Endodermal cell (in vitro differentiated cells): Measurements from ENCODE around the gene EOGT. TPM values are rescaled to one million over a fixed set of nuclear protein-coding genes. Genes with fewer than 3 reads are reported as not detected.
A peak's percentile ranks its signal among the peaks of the same experiment; 100 is the strongest.

Experiments used
- DNase-seq: peaks from one replicate; pipeline ENCODE4 v3.0.0-alpha.2; 2017
- H3K27ac ChIP-seq: 2 replicates; pipeline ENCODE4 v1.5.1; 2013; ENCODE audit warnings: mild to moderate bottlenecking, low read depth, low read length, moderate library complexity
- H3K27me3 ChIP-seq: 2 replicates; pipeline ENCODE4 v1.6.1; 2013; ENCODE audit warnings: mild to moderate bottlenecking, low read length, moderate library complexity; ENCODE audit not compliant: insufficient read depth, control insufficient read depth, poor library complexity, severe bottlenecking
- H3K36me3 ChIP-seq: 2 replicates; pipeline ENCODE4 v1.7.0; 2013; ENCODE audit warnings: mild to moderate bottlenecking, low read length, moderate library complexity; ENCODE audit not compliant: control insufficient read depth, insufficient read depth
- H3K4me1 ChIP-seq: one replicate; pipeline ENCODE4 v1.7.0; 2013; ENCODE audit warnings: low read length; ENCODE audit not compliant: control insufficient read depth, insufficient read depth
- H3K4me3 ChIP-seq: 2 replicates; pipeline ENCODE4 v1.5.1; 2013; ENCODE audit warnings: mild to moderate bottlenecking, low read length, moderate library complexity
- H3K9ac ChIP-seq: 2 replicates; pipeline ENCODE4 v1.6.1; 2013; ENCODE audit warnings: mild to moderate bottlenecking, low read length, moderate library complexity; ENCODE audit not compliant: poor library complexity, severe bottlenecking; ENCODE audit errors: extremely low read depth
- H3K9me3 ChIP-seq: 2 replicates; pipeline ENCODE4 v1.6.1; 2013; ENCODE audit warnings: mild to moderate bottlenecking, low read length, moderate library complexity; ENCODE audit not compliant: control insufficient read depth
- H3K27ac Mint-ChIP-seq: 2 replicates; pipeline ENCODE4 v1.8.0; 2020; ENCODE audit warnings: mixed read lengths
- H3K27me3 Mint-ChIP-seq: 2 replicates; pipeline ENCODE4 v1.8.0; 2021; ENCODE audit warnings: mild to moderate bottlenecking, mixed read lengths; ENCODE audit not compliant: insufficient read depth
- H3K36me3 Mint-ChIP-seq: 2 replicates; pipeline ENCODE4 v1.8.0; 2020; ENCODE audit warnings: low read depth, mixed read lengths
- H3K4me1 Mint-ChIP-seq: 2 replicates; pipeline ENCODE4 v1.8.0; 2020; ENCODE audit warnings: mixed read lengths
- H3K4me3 Mint-ChIP-seq: 2 replicates; pipeline ENCODE4 v1.8.0; 2020; ENCODE audit warnings: mild to moderate bottlenecking, moderate library complexity, mixed read lengths
- H3K9me3 Mint-ChIP-seq: 2 replicates; pipeline ENCODE4 v1.8.0; 2020; ENCODE audit warnings: mild to moderate bottlenecking, mixed read lengths
- WGBS, 2 experiments: methylation state at CpG; one replicate each; pipeline versions ENCODE4 v1.1.5 to v1.1.7; 2013; ENCODE audit warnings: missing lambda C conversion rate in 2 of 2, mixed read lengths in 1 of 2; ENCODE audit not compliant: insufficient coverage in 1 of 2, insufficient read length in 1 of 2; 5-methylcytosine and 5-hydroxymethylcytosine counted together
- total RNA-seq, 2 donors: library from RNA; stranded (reverse); fragmentation: NEBNext Ultra II Directional in 1 of 2; extraction: Animal tissue kit (Norgen Biotek cat#: 25700) in 1 of 2; gene quantifications; 2 replicates in 1 of 2; 3 replicates in 1 of 2; pipeline ENCODE4 v1.2.1, GENCODE V29; 2021
- TF ChIP-seq, protein P1 (sequence below): fragments of 200-600 bp; sonication (generic); conservative IDR thresholded peaks from 2 replicates; pipeline ENCODE4 v1.5.0; 2021; ENCODE audit warnings: antibody characterized with exemption, mild to moderate bottlenecking

Gene EOGT
- total RNA-seq, 2 donors from 2014 or later, result 22.2 to 42.8 TPM

DNA sequence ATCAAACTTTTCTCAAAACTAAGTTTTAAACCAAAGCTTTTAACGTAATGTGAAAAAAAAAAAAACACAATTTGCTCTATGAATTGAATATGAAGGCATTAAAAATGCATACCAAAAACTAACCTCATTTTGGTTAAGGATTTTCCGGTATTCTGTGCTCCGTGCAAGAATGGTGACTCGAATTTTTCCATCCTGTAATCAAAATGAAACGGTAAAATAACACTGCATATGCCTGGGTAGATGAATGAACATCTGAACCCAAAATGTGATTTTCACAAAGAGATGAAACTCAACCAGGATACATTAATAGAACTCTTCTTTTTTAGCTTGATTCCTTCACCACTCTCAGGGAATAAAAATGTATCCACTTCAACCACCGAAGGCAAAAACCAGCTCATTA, 26.2 kb downstream of the EOGT start:
- Mint-ChIP-seq H3K36me3 (peaks cover 73% of the 10 kb centered on the region), H3K27me3 (no peaks in the 10 kb centered on the region), H3K9me3 (no peaks in the 10 kb centered on the region), H3K4me3 (no peak overlapping the region), H3K27ac (no peak overlapping the region), H3K4me1 (no peaks in the 10 kb centered on the region)
- no peaks in the 10 kb centered on the region for H3K9me3 ChIP-seq
- TF ChIP-seq, protein P1, sequence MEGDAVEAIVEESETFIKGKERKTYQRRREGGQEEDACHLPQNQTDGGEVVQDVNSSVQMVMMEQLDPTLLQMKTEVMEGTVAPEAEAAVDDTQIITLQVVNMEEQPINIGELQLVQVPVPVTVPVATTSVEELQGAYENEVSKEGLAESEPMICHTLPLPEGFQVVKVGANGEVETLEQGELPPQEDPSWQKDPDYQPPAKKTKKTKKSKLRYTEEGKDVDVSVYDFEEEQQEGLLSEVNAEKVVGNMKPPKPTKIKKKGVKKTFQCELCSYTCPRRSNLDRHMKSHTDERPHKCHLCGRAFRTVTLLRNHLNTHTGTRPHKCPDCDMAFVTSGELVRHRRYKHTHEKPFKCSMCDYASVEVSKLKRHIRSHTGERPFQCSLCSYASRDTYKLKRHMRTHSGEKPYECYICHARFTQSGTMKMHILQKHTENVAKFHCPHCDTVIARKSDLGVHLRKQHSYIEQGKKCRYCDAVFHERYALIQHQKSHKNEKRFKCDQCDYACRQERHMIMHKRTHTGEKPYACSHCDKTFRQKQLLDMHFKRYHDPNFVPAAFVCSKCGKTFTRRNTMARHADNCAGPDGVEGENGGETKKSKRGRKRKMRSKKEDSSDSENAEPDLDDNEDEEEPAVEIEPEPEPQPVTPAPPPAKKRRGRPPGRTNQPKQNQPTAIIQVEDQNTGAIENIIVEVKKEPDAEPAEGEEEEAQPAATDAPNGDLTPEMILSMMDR, result no peak
- no peak overlapping the region for H3K27ac ChIP-seq
- H3K27me3 ChIP-seq, result no peaks in the 10 kb centered on the region
- H3K4me1 ChIP-seq, result no peaks in the 10 kb centered on the region
- no peak for DNase-seq
- no peak overlapping the region for H3K9ac ChIP-seq
- WGBS, 2 experiments, result 97 to 100% methylated on average over 1 to 6 of the region's 6 CpGs
- H3K4me3 ChIP-seq, result no peak overlapping the region
- H3K36me3 ChIP-seq, result peaks cover 77% of the 10 kb centered on the region

DNA sequence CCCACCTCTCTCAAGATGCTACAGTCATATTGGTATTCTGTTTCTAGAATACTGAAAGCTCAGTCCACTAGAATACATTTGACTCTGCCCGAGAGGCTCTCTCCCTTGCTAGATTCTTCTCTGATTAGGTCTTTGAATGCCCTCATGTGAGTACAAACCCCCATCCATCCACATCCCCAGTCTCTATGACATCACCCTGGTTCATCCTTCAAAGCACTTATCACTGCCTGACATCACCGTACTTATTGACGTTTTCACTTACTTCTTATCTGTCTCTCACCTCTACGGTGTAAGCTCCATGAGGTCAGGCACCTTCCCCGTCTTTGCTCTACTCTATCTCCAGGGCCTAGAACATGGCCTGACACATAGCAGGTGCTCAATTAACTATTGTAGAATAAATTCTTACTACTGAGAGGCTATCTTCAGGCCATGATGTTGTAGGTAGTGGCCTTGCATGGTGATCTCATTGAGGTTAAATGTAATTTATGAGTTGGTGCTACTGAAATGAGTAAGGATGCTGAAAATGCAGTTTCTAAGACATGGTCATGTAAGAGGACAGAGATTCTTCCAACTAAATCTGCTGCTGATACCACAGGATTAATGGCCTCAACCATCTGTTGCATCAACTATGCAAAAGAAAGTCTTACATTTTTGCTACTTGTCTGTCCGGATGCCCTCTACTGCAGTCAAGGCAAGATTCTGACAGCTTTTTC, 26.8 kb downstream of the EOGT start:
- Histone ChIP-seq H3K4me1 (no peaks in the 10 kb centered on the region), H3K36me3 (peaks cover 78% of the 10 kb centered on the region), H3K9me3 (no peaks in the 10 kb centered on the region), H3K4me3 (no peak overlapping the region), H3K27me3 (no peaks in the 10 kb centered on the region), H3K9ac (no peak overlapping the region), H3K27ac (no peak overlapping the region)
- peaks cover 67% of the 10 kb centered on the region for H3K36me3 Mint-ChIP-seq
- no peaks in the 10 kb centered on the region for H3K9me3 Mint-ChIP-seq
- H3K27ac Mint-ChIP-seq, result no peak overlapping the region
- peak; percentile 41 for DNase-seq
- 93 to 96% methylated on average over 5 to 6 of the region's 6 CpGs for WGBS, 2 experiments
- H3K4me1 Mint-ChIP-seq, result no peaks in the 10 kb centered on the region
- no peak overlapping the region for H3K4me3 Mint-ChIP-seq
- TF ChIP-seq, protein P1, result no peak
- H3K27me3 Mint-ChIP-seq, result no peaks in the 10 kb centered on the region

DNA sequence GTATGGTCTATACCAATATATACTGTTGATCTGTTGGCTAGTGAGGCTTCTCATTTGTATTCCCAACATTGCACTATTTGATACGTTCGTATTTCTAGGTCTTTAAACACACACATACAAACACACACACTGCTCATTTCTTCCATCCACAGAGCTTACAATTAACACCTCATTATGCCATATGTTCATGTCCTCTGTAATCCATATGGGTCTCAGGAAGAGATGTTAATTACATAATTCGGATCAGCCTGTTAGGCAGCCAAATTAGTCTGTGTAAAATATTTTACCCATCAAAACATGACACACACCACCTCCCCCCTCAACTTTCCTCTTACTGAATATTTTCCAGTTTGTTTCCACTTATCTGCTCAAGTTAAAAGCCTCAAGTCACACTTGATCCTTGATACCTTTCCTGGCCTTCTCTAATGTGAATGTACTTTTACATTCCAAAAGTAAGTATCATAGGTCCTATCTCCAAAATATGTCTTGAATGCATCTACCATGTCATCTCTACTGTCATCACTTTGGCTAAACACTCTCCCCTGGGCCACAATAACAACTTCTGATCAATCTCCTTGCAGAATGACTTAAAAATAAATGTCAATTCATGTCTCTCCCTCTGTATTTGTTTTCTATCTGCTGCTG, 28.2 kb downstream of the EOGT start:
- Mint-ChIP-seq H3K27me3 (no peaks in the 10 kb centered on the region), H3K36me3 (peaks cover 69% of the 10 kb centered on the region), H3K4me1 (no peaks in the 10 kb centered on the region), H3K9me3 (no peaks in the 10 kb centered on the region), H3K4me3 (no peak overlapping the region), H3K27ac (no peak overlapping the region)
- Histone ChIP-seq H3K36me3 (peaks cover 81% of the 10 kb centered on the region), H3K9ac (no peak overlapping the region), H3K9me3 (no peaks in the 10 kb centered on the region), H3K27ac (no peak overlapping the region), H3K4me1 (no peaks in the 10 kb centered on the region), H3K4me3 (no peak overlapping the region), H3K27me3 (no peaks in the 10 kb centered on the region)
- no peak for DNase-seq
- WGBS, 2 experiments, result 97 to 100% methylated on average over 2 of the region's 3 CpGs
- TF ChIP-seq, protein P1, result no peak
